Neuronal stem cell (in vitro differentiated cells): ENCODE measurements around the gene OR2T35.
"Not testable (repeated sequence)": the region's sequence is repeated elsewhere in the genome, so short reads cannot be mapped to it uniquely, and the experiment has no call there.

ENCODE experiments used
- DNase-seq: peaks from one replicate; pipeline ENCODE4 v3.0.0-alpha.2; 2013; ENCODE audit warnings: low spot score
- H2AFZ ChIP-seq: one replicate; pipeline ENCODE4 v1.6.1; 2013; ENCODE audit warnings: mild to moderate bottlenecking, low read length, inconsistent platforms
- H2AK5ac ChIP-seq: 2 replicates; pipeline ENCODE4 v1.6.1; 2013; ENCODE audit warnings: low read depth, mild to moderate bottlenecking, inconsistent platforms, low read length, moderate library complexity, mixed read lengths
- H2BK120ac ChIP-seq: 2 replicates; pipeline ENCODE4 v1.6.1; 2013; ENCODE audit warnings: low read depth, mild to moderate bottlenecking, inconsistent platforms, low read length, moderate library complexity, mixed read lengths
- H2BK12ac ChIP-seq: one replicate; pipeline ENCODE4 v1.6.1; 2013; ENCODE audit warnings: low read length, inconsistent platforms
- H2BK15ac ChIP-seq: 2 replicates; pipeline ENCODE4 v1.6.1; 2013; ENCODE audit warnings: mild to moderate bottlenecking, low read length, inconsistent platforms, mixed read lengths
- H2BK5ac ChIP-seq: one replicate; pipeline ENCODE4 v1.6.1; 2013; ENCODE audit warnings: inconsistent platforms, mild to moderate bottlenecking, low read length, moderate library complexity
- H3K14ac ChIP-seq: one replicate; pipeline ENCODE4 v1.6.1; 2013; ENCODE audit warnings: low read length, inconsistent platforms
- H3K18ac ChIP-seq: 2 replicates; pipeline ENCODE4 v1.6.1; 2013; ENCODE audit warnings: low read length, inconsistent platforms
- H3K23ac ChIP-seq: 2 replicates; pipeline ENCODE4 v1.6.1; 2013; ENCODE audit warnings: low read depth, mild to moderate bottlenecking, mixed read lengths, low read length, inconsistent platforms; ENCODE audit not compliant: poor library complexity
- H3K27ac ChIP-seq: replicated peaks from 3 replicates; pipeline ENCODE4 v1.5.1; 2013; ENCODE audit warnings: low read length, inconsistent platforms
- H3K27me3 ChIP-seq, 3 experiments: 2 replicates each; pipeline ENCODE4 v1.6.1; 2013; ENCODE audit warnings: low read length in 3 of 3, mild to moderate bottlenecking in 2 of 3, inconsistent platforms in 1 of 3, low read depth in 1 of 3, mixed read lengths in 1 of 3, moderate library complexity in 1 of 3; ENCODE audit not compliant: control insufficient read depth in 3 of 3, insufficient read depth in 3 of 3
- H3K36me3 ChIP-seq, 2 donors: replicated peaks in 1 of 2; 2 replicates each; pipeline ENCODE4 v1.6.1; 2013; ENCODE audit warnings: low read length in 2 of 2; ENCODE audit not compliant: control insufficient read depth in 2 of 2, insufficient read depth in 2 of 2
- H3K4ac ChIP-seq: 2 replicates; pipeline ENCODE4 v1.6.1; 2013; ENCODE audit warnings: inconsistent platforms, mild to moderate bottlenecking, low read length, moderate library complexity
- H3K4me1 ChIP-seq, 2 donors: 1 replicate in 1 of 2; 2 replicates in 1 of 2; pipeline ENCODE4 v1.6.1; 2013; ENCODE audit warnings: low read length in 2 of 2, low read depth in 1 of 2; ENCODE audit not compliant: control insufficient read depth in 2 of 2, insufficient read depth in 1 of 2
- H3K4me2 ChIP-seq: one replicate; pipeline ENCODE4 v1.6.1; 2013; ENCODE audit warnings: mild to moderate bottlenecking, low read length, inconsistent platforms; ENCODE audit not compliant: insufficient read depth, poor library complexity, severe bottlenecking
- H3K4me3 ChIP-seq, 2 donors: 2 replicates each; pipeline ENCODE4 v1.5.1; 2013; ENCODE audit warnings: low read length in 2 of 2, mild to moderate bottlenecking in 2 of 2, inconsistent platforms in 1 of 2, moderate library complexity in 1 of 2
- H3K79me1 ChIP-seq: one replicate; pipeline ENCODE4 v1.6.1; 2013; ENCODE audit warnings: low read depth, mild to moderate bottlenecking, inconsistent platforms, low read length, moderate library complexity
- H3K9ac ChIP-seq: one replicate; pipeline ENCODE4 v1.6.1; 2013; ENCODE audit warnings: mild to moderate bottlenecking, low read depth, low read length, inconsistent platforms; ENCODE audit not compliant: poor library complexity
- H3K9me3 ChIP-seq, 2 donors: replicated peaks in 1 of 2; 2 replicates each; pipeline versions ENCODE3 to v1.6.1; 2013; ENCODE audit warnings: low read length in 2 of 2, mild to moderate bottlenecking in 2 of 2, inconsistent platforms in 1 of 2, low read depth in 1 of 2, mixed read lengths in 1 of 2, moderate library complexity in 1 of 2; ENCODE audit not compliant: control insufficient read depth in 2 of 2, insufficient read depth in 1 of 2
- H4K8ac ChIP-seq: one replicate; pipeline ENCODE4 v1.6.1; 2013; ENCODE audit warnings: low read depth, mild to moderate bottlenecking, inconsistent platforms, low read length, moderate library complexity
- H4K91ac ChIP-seq: one replicate; pipeline ENCODE4 v1.6.1; 2013; ENCODE audit warnings: low read length, low read depth, mild to moderate bottlenecking, inconsistent platforms; ENCODE audit not compliant: poor library complexity
- WGBS, 2 donors: extraction: QIAGEN DNeasy Blood & Tissue Kit; methylation state at CpG; one replicate each; pipeline ENCODE4 v1.1.7; 2013; ENCODE audit warnings: missing lambda C conversion rate in 2 of 2, mixed read lengths in 1 of 2; ENCODE audit not compliant: insufficient read length in 2 of 2, insufficient replicate concordance in 1 of 2; ENCODE audit errors: extremely low coverage in 2 of 2; 5-methylcytosine and 5-hydroxymethylcytosine counted together

OR2T35 gene

DNA sequence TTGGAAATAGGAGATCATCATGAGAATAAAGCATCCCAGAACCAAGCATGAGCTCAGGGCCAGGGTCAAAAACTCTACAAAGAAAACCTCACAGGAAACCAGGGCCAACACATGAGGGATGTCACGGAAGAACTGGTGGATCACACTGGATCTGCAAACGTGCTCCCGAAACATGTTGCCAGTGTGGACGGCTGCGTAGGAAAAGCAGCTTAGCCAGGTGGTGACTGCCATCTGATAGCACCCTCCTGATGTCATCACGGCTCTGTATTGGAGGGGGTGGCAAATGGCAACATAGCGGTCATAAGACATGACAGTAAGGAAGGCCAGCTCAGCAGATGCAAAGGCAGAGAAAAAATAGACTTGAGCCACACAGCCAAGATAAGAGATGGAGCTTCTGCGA, 36.6 kb upstream of the OR2T35 start:
- H2BK12ac ChIP-seq, result no peak overlapping the region
- H3K18ac ChIP-seq, result no peak overlapping the region
- no peak for DNase-seq
- no peak overlapping the region for H3K4me2 ChIP-seq
- H3K4me3 ChIP-seq, result peak overlapping the region in 1 of 2 donors; percentile 55
- no peak overlapping the region for H2AK5ac ChIP-seq
- no peak overlapping the region for H2BK15ac ChIP-seq
- WGBS, 2 donors, result no CpG with 5 or more reads among the region's 8 CpGs
- H3K27me3 ChIP-seq, result no peaks in the 10 kb centered on the region
- H3K9me3 ChIP-seq, result peaks cover 0 to 22% of the 10 kb centered on the region in 2 donors
- H3K27ac ChIP-seq, result no peak overlapping the region
- no peak overlapping the region for H2AFZ ChIP-seq
- H3K4ac ChIP-seq, result no peak overlapping the region
- no peak overlapping the region for H4K91ac ChIP-seq
- H3K14ac ChIP-seq, result no peak overlapping the region
- H3K79me1 ChIP-seq, result no peaks in the 10 kb centered on the region
- H3K9ac ChIP-seq, result no peak overlapping the region
- no peak overlapping the region for H3K23ac ChIP-seq
- no peak overlapping the region for H2BK5ac ChIP-seq
- no peak overlapping the region for H2BK120ac ChIP-seq
- no peak overlapping the region for H4K8ac ChIP-seq
- no peaks in the 10 kb centered on the region for H3K36me3 ChIP-seq
- H3K4me1 ChIP-seq, result no peaks in the 10 kb centered on the region

DNA sequence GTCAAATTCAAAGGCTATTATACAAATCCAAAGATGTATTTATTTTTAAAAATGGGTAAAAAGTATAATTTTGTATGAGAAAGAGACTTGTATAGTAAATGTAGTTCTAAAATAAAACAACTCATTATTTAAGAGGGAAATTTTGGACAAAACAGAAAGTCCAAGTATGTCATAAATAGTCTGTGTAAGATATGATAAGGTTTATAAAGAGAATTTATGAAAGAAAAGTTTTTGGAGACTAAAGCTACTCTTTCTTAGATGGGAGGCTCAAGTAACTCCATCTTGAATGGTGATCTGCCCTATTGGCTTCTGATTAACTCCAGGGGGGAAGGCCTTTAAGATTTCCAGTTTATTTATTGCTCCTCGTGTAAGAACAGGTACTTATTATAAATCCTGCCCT, 24.9 kb upstream of the OR2T35 start:
- H2AFZ ChIP-seq, result no peak overlapping the region
- H3K18ac ChIP-seq, result no peak overlapping the region
- no peak overlapping the region for H3K4me2 ChIP-seq
- no CpG with 5 or more reads among the region's 1 CpG for WGBS, 2 donors
- H3K14ac ChIP-seq, result no peak overlapping the region
- H3K4me3 ChIP-seq, result no peak overlapping the region
- no peak overlapping the region for H2BK5ac ChIP-seq
- H3K27ac ChIP-seq, result no peak overlapping the region
- no peaks in the 10 kb centered on the region for H3K27me3 ChIP-seq
- H2AK5ac ChIP-seq, result no peak overlapping the region
- peaks cover 6 to 7% of the 10 kb centered on the region in 2 donors for H3K9me3 ChIP-seq
- no peak overlapping the region for H3K4ac ChIP-seq
- H3K4me1 ChIP-seq, result no peaks in the 10 kb centered on the region
- H2BK12ac ChIP-seq, result no peak overlapping the region
- H4K8ac ChIP-seq, result no peak overlapping the region
- H2BK120ac ChIP-seq, result no peak overlapping the region
- no peak overlapping the region for H3K9ac ChIP-seq
- H2BK15ac ChIP-seq, result no peak overlapping the region
- H3K36me3 ChIP-seq, result no peaks in the 10 kb centered on the region
- DNase-seq, result no peak
- H3K79me1 ChIP-seq, result no peaks in the 10 kb centered on the region
- no peak overlapping the region for H4K91ac ChIP-seq
- H3K23ac ChIP-seq, result no peak overlapping the region

GRCh38 chr1:248663453-248664328, 18.6 kb upstream of the OR2T35 start:
- no CpG with 5 or more reads among the region's 5 CpGs for WGBS, 2 donors
- H2BK5ac ChIP-seq, H2AFZ ChIP-seq, DNase-seq, H4K91ac ChIP-seq, H3K27me3 ChIP-seq, H2BK12ac ChIP-seq, H2BK120ac ChIP-seq, H3K9me3 ChIP-seq, H3K4me3 ChIP-seq, H3K4me1 ChIP-seq, H3K27ac ChIP-seq, H3K79me1 ChIP-seq, H3K36me3 ChIP-seq, H3K4ac ChIP-seq, H3K18ac ChIP-seq, H3K4me2 ChIP-seq, H2AK5ac ChIP-seq, H4K8ac ChIP-seq, H2BK15ac ChIP-seq, H3K14ac ChIP-seq, H3K9ac ChIP-seq, H3K23ac ChIP-seq: not testable (repeated sequence)

DNA sequence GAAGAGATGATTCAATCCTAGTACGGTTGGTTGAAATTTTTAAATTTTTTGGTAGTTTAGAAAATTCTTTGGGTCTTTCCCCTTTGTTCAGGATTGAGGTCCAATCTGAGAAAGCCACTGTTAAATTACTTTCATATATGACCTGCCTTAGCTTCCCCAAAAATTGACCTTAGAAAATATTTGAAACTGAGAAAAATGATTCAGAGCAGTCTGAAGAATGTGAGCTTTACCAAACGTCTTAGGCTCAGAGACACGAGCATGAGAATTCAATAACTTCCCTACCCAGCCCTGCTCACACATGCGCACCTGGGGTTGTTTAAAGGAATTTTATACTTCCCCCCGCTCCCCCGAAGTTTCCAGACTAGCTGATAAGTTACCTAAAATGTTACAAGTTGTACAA, 11.7 kb upstream of the OR2T35 start:
- not testable (repeated sequence) for H3K23ac ChIP-seq, H2BK15ac ChIP-seq, H2BK5ac ChIP-seq, H4K8ac ChIP-seq, H2BK12ac ChIP-seq, H2AK5ac ChIP-seq, H4K91ac ChIP-seq, H3K4me2 ChIP-seq, H3K9me3 ChIP-seq, H3K27ac ChIP-seq, H3K36me3 ChIP-seq, H3K4me3 ChIP-seq, H3K9ac ChIP-seq, H3K27me3 ChIP-seq, H3K4ac ChIP-seq, H2BK120ac ChIP-seq, H3K79me1 ChIP-seq, DNase-seq, H3K14ac ChIP-seq, H3K18ac ChIP-seq, H3K4me1 ChIP-seq, H2AFZ ChIP-seq
- WGBS, 2 donors, result no CpG with 5 or more reads among the region's 6 CpGs
